ENCODE data around the gene PPM1L.

The PPM1L gene

GRCh38 chr3:160828880-160829279 is 72.8 kb downstream of the PPM1L start:
- DNase-seq (ENCODE audit: low spot score): no peak
- POLR2A ChIA-PET (ENCODE audit: low non-redundant PET): no interaction called here
- TF ChIP-seq CTCF (conservative IDR thresholded peaks at IDR 0.05; ENCODE audit: low read depth): no peak
- H3K27ac ChIP-seq: no peak overlapping the region
- CTCF ChIA-PET: no interaction called here

DNA sequence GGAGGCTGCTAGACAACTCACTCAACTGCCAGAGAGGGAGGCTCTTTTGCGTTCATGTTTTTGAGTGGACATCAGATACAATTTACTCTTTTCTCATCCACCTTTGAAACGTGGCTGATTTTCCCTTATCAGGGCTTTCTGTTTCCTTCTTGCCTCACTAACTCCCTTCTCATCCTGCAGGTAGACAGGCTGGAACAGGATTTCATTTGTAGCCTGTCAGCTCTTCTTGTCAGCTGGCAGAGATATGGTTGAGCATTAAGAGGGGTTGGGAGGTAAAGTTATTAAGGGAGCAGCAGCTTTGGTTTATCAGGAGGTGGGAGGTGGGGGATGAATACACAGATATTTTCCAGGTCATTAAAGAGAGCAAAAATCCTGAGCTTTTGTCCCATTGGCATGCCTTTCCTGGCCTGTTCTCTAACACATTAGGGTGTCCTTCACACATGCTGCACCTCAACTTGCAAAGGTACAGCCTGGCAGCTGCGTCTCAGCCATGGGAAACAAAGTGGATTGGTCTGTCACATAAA is 73.5 kb downstream of the PPM1L start:
- no peak for DNase-seq (ENCODE audit: low spot score)
- H3K27ac ChIP-seq: no peak overlapping the region
- POLR2A ChIA-PET (ENCODE audit: low non-redundant PET): no interaction called here
- CTCF ChIA-PET: no interaction called here
- TF ChIP-seq CTCF (conservative IDR thresholded peaks at IDR 0.05; ENCODE audit: low read depth): no peak

DNA sequence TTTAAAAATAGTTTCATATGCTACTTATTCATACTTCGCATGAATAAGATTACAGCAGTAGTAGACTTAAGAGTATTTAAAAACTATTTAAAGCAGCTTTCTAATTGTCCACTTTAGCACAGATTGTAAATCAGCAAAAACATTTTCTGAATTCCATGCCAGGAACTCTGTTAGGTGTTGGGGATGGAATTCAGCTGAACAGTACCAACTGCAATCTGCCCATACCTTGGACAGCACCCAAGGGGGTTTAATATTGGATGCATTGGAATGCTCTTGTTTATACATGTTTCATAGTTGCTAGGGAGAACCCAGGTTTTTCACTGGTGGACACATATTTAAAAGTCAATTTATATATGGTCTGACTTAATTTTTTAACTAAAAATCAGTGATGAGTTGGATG is 74.8 kb downstream of the PPM1L start:
- TF ChIP-seq CTCF (conservative IDR thresholded peaks at IDR 0.05; ENCODE audit: low read depth): no peak
- ChIA-PET POLR2A (ENCODE audit: low non-redundant PET) (no interaction called here), CTCF (no interaction called here)
- no peak for DNase-seq (ENCODE audit: low spot score)
- H3K27ac ChIP-seq: no peak overlapping the region

DNA sequence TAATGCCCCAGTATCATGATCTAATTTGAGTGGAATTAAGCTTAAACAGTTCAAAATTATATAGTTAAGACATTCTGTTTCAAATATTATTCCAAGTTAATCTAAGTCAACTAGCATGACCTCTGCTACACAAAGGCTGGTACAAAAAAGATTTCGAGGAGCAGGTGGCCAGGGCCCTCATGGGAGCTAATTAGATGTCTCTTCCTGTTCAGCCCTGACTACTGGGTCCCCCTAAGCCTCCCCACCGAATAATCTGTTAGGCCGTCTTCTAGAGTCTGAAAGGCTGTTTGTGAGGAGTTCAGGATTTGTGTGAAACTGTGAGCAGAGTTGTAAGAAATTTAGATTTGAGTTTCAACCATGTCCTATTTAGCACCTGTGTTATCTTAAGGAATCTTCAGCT is 75.4 kb downstream of the PPM1L start:
- CTCF ChIA-PET: no interaction called here

GRCh38 chr3:160837394-160837980 is 81.5 kb downstream of the PPM1L start:
- no peak overlapping the region for H3K27ac ChIP-seq
- CTCF ChIA-PET: no interaction called here
- no peak for DNase-seq (ENCODE audit: low spot score)
- POLR2A ChIA-PET (ENCODE audit: low non-redundant PET): no interaction called here
- no peak for TF ChIP-seq CTCF (conservative IDR thresholded peaks at IDR 0.05; ENCODE audit: low read depth)

More for the DNA sequence above, 75.4 kb downstream of the PPM1L start:
- no peak overlapping the region for H3K27ac ChIP-seq
- TF ChIP-seq CTCF (conservative IDR thresholded peaks at IDR 0.05; ENCODE audit: low read depth): no peak
- POLR2A ChIA-PET (ENCODE audit: low non-redundant PET): no interaction called here
- no peak for DNase-seq (ENCODE audit: low spot score)

DNA sequence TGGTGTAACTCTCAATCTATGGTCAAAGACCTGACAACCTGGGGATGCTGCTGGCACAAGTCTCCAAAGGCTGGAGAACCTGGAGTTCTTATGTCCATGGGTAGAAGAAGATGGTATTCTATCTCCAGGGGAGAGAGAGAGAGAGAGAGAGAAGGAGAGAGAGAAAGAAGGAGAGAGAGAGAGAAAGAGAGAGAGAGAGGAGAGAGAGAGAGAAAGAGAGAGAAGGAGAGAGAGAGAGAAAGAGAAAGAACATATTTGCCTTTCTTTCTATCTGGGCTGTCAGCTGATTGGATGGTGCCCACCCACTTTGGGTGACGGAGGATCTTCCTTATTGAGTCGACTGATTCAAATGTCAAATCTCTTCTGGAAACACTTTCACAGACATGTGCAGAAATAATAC is 84.6 kb downstream of the PPM1L start:
- DNase-seq (ENCODE audit: low spot score): no peak
- ChIA-PET CTCF (interaction anchor here (0.7 to 1.0 kb wide), 3 partner anchors 13 to 609 kb away, joined by 3 to 4 read pairs (median 3); no protein-coding TSS in a partner anchor), POLR2A (ENCODE audit: low non-redundant PET) (no interaction called here)
- H3K27ac ChIP-seq: no peak overlapping the region
- no peak for TF ChIP-seq CTCF (conservative IDR thresholded peaks at IDR 0.05; ENCODE audit: low read depth)

Measured in RWPE1 (cell line).